Mammary epithelial cell (primary cell): Measurements from ENCODE around the gene UBE3C.

Source experiments
- CTCF ChIP-seq, 2 donors: IDR thresholded peaks in 1 of 2; conservative IDR thresholded peaks in 1 of 2; 2 replicates each; pipeline ENCODE4 v1.5.1; 2011 to 2012; ENCODE audit warnings: inconsistent platforms in 2 of 2, low read length in 2 of 2, mild to moderate bottlenecking in 2 of 2, control low read depth in 1 of 2, low read depth in 1 of 2; ENCODE audit not compliant: insufficient read depth in 1 of 2; ENCODE audit errors: extremely low read depth in 1 of 2
- EZH2 ChIP-seq: IDR thresholded peaks from 2 replicates; pipeline ENCODE4 v1.6.1; 2012; ENCODE audit warnings: low read length, inconsistent platforms, borderline replicate concordance

GRCh38 chr7:157149317-157149716, 10.6 kb downstream of the UBE3C start:
- no peak for TF ChIP-seq CTCF (conservative IDR thresholded peaks at IDR 0.05 in 1 of 2, IDR thresholded peaks at IDR 0.05 in 1 of 2; ENCODE audit: extremely low read depth in 1 of 2, insufficient read depth in 1 of 2, low read depth in 1 of 2, low read length in 2 of 2)
- no peak for TF ChIP-seq EZH2
